Esophagus (tissue), 2 donors: ENCODE data around the gene CYB5D1. TPM values are rescaled to one million over a fixed set of nuclear protein-coding genes. Genes with fewer than 3 reads are reported as not detected.

Experiments
- H3K27ac ChIP-seq, 2 donors: one replicate each; pipeline ENCODE4 v1.5.1; 2013; ENCODE audit warnings: low read depth in 2 of 2, mild to moderate bottlenecking in 2 of 2, inconsistent platforms in 1 of 2, low read length in 1 of 2, moderate library complexity in 1 of 2
- H3K27me3 ChIP-seq, 2 donors: one replicate each; pipeline ENCODE4 v1.6.1; 2013; ENCODE audit warnings: low read length in 2 of 2, control low read depth in 1 of 2, mild to moderate bottlenecking in 1 of 2; ENCODE audit not compliant: insufficient read depth in 2 of 2, control insufficient read depth in 1 of 2
- H3K36me3 ChIP-seq, 2 donors: one replicate each; pipeline ENCODE4 v1.6.1; 2013; ENCODE audit warnings: low read length in 1 of 2; ENCODE audit not compliant: control insufficient read depth in 2 of 2, insufficient read depth in 2 of 2
- H3K4me1 ChIP-seq, 2 donors: one replicate each; pipeline ENCODE4 v1.6.1; 2013; ENCODE audit warnings: low read length in 1 of 2; ENCODE audit not compliant: control insufficient read depth in 2 of 2, insufficient read depth in 2 of 2
- H3K4me3 ChIP-seq, 2 donors: one replicate each; pipeline ENCODE4 v1.5.1; 2013; ENCODE audit warnings: low read length in 2 of 2, mild to moderate bottlenecking in 2 of 2, low read depth in 1 of 2, moderate library complexity in 1 of 2
- H3K9me3 ChIP-seq, 2 donors: one replicate each; pipeline ENCODE4 v1.6.1; 2013; ENCODE audit warnings: mild to moderate bottlenecking in 2 of 2, low read depth in 1 of 2, low read length in 1 of 2, moderate library complexity in 1 of 2; ENCODE audit not compliant: control insufficient read depth in 2 of 2, insufficient read depth in 1 of 2
- WGBS, 2 donors: extraction: QIAGEN DNeasy Blood & Tissue Kit; methylation state at CpG; one replicate each; pipeline ENCODE4 v1.1.7; 2013; 5-methylcytosine and 5-hydroxymethylcytosine counted together
- polyA plus RNA-seq, 2 donors: library from polyadenylated mRNA; stranded (reverse); fragments of 200-250 nt; gene quantifications; one replicate each; pipeline ENCODE4 v1.2.3, GENCODE V29; 2013
- donor health status: healthy with polysubstance abuse.
- donor health status: Bipolar disorder and iron deficiency.

Gene CYB5D1
- polyA plus RNA-seq, 2 donors, result 4.7 to 6.3 TPM

- H3K4me1 ChIP-seq, result no peaks in the 10 kb centered on the region
- H3K4me3 ChIP-seq, result no peak overlapping the region
- no peaks in the 10 kb centered on the region for H3K36me3 ChIP-seq
- H3K27me3 ChIP-seq, result no peaks in the 10 kb centered on the region
- no peak overlapping the region for H3K27ac ChIP-seq
- WGBS, 2 donors, result 72 to 78% methylated on average over 4 of the region's 4 CpGs
- H3K9me3 ChIP-seq, result no peaks in the 10 kb centered on the region
Measured at GRCh38 chr17:7873051-7873450, 15.2 kb downstream of the CYB5D1 start.

- no peaks in the 10 kb centered on the region for H3K27me3 ChIP-seq
- H3K4me1 ChIP-seq, result no peaks in the 10 kb centered on the region
- 85 to 94% methylated on average over 2 of the region's 2 CpGs for WGBS, 2 donors
- no peak overlapping the region for H3K4me3 ChIP-seq
- no peaks in the 10 kb centered on the region for H3K36me3 ChIP-seq
- no peak overlapping the region for H3K27ac ChIP-seq
- H3K9me3 ChIP-seq, result no peaks in the 10 kb centered on the region
Measured at GRCh38 chr17:7875804-7876370, 18.1 kb downstream of the CYB5D1 start.

DNA sequence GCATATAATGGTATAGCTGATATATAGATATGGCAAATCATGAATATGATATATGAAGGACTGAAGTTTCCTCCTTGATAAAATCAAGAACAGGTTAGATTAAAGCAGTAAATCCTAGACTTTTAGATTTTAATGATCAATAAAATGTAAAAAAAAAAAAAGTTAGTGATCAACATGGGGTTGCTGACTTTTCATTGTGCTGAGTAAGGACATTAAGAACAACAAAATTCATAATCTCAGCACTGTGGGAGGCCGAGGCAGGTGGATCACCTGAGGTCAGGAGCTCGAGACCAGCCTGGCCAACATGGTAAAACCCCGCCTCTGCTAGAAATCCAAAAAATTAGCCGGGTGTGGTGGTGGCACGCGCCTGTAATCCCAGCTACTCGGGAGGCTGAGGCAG, 20.4 kb downstream of the CYB5D1 start:
- H3K4me3 ChIP-seq, result no peak overlapping the region
- peaks cover 2 to 4% of the 10 kb centered on the region in 2 donors for H3K4me1 ChIP-seq
- 91 to 92% methylated on average over 7 of the region's 7 CpGs for WGBS, 2 donors
- H3K27me3 ChIP-seq, result no peaks in the 10 kb centered on the region
- peaks cover 0 to 2% of the 10 kb centered on the region in 2 donors for H3K36me3 ChIP-seq
- no peak overlapping the region for H3K27ac ChIP-seq
- no peaks in the 10 kb centered on the region for H3K9me3 ChIP-seq

DNA sequence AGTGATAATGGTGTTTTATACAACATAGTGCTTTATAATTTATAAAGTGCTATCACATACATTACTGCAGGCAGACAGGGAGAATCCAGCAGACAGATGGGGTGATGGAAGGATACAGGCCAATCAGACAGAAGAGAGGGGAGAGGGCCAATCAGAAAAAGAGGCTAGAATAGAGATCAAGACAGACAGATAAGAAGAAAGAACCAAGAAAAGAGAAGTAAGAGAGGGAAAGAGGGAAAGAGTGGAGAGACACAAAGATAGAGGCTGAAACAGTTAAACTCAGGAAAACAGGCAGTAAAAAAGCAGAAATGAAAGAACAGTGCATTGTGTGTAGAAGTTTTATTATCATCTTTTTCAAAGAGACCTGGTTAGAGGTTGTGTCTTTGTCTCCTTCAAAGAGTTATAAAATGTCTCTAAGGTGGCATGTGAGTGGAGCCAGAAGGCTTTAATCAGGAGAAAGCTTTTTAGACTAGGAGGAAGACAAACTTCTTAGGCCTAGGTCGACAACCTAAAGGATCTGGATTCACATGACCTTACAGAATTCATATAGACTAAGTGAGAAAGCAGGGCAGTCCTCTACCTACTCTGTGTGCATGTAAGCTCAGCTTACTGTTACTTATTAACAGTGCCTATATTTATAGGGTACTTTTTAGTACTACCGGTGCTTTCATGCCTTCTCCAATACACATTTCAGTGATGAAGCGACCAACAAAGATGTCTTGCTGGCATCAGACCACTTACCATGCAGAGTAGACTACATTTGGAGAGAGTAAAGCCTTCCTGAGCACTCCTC, 22.5 kb downstream of the CYB5D1 start:
- Histone ChIP-seq H3K36me3 (peaks cover 0 to 2% of the 10 kb centered on the region in 2 donors), H3K4me3 (no peak overlapping the region), H3K27ac (no peak overlapping the region), H3K9me3 (no peaks in the 10 kb centered on the region), H3K4me1 (peaks cover 2 to 4% of the 10 kb centered on the region in 2 donors), H3K27me3 (no peaks in the 10 kb centered on the region)
- WGBS, 2 donors, result 60 to 85% methylated on average over 3 of the region's 3 CpGs

- 47 to 48% methylated on average over 7 of the region's 7 CpGs for WGBS, 2 donors
- Histone ChIP-seq H3K9me3 (no peaks in the 10 kb centered on the region), H3K4me3 (no peak overlapping the region), H3K27me3 (no peaks in the 10 kb centered on the region), H3K27ac (peak overlapping the region in 1 of 2 donors; percentile 61), H3K4me1 (peaks cover 2 to 4% of the 10 kb centered on the region in 2 donors), H3K36me3 (peaks cover 0 to 2% of the 10 kb centered on the region in 2 donors)
Measured at GRCh38 chr17:7881276-7882054, 23.7 kb downstream of the CYB5D1 start.

DNA sequence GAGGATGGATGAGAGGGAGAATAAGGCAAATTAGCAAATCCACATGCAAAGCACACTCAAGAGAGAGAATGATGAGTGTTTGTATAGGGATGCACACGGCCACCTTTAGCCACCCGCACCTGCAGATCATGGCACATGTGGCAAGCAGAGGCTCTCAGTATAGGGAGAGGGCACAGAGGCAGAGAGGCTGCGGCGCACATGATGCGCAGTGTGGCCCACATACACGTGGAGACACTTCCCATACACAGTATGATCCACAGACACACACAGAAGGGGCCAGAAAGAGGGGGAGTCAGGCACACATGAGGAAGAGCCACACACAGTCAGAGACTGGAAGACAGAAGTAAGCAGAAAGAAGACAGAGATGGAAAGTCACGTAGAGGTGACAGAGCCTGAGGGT, 24.3 kb downstream of the CYB5D1 start:
- Histone ChIP-seq H3K36me3 (peaks cover 0 to 2% of the 10 kb centered on the region in 2 donors), H3K4me1 (peaks cover 2 to 4% of the 10 kb centered on the region in 2 donors), H3K27me3 (no peaks in the 10 kb centered on the region), H3K9me3 (no peaks in the 10 kb centered on the region), H3K27ac (peak overlapping the region in 1 of 2 donors; percentile 24), H3K4me3 (no peak overlapping the region)
- WGBS, 2 donors, result 59 to 68% methylated on average over 7 of the region's 7 CpGs

- Histone ChIP-seq H3K4me1 (peaks cover 2 to 4% of the 10 kb centered on the region in 2 donors), H3K4me3 (no peak overlapping the region)
Measured at GRCh38 chr17:7882629-7883028, 24.8 kb downstream of the CYB5D1 start.

DNA sequence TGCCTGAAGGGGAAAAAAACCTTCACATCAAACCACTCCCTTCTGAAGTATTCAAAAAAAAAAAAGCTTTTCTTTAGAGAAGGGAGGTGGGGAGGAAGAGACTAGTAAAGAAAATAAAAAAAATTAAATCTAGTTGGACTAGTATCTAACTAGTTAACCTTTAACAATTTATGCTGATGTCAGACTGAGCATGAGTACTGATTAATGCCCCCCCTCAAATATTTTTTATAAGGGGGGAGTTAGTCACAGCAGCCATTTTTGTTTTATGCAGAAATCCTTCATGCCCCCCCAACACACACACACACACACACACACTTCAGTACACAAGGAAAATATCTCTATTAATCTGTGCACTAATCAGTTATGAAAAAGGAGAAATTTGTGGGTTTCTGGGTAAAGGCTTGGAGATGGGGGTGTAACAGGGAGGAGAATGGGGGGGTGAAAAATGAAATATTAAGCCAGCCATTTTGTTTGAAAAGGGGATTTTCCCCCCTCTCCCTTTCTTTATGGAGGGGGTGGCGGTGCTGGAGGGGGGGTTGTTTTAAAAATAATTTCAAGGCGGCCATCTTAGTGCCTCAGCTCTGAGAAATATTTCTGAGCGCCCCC, 26.1 kb downstream of the CYB5D1 start:
- no peaks in the 10 kb centered on the region for H3K9me3 ChIP-seq
- 0% methylated on average over 3 of the region's 3 CpGs for WGBS, 2 donors
- peak overlapping the region in 1 of 2 donors; percentile 0 for H3K27ac ChIP-seq
- peaks cover 0 to 2% of the 10 kb centered on the region in 2 donors for H3K36me3 ChIP-seq
- no peaks in the 10 kb centered on the region for H3K27me3 ChIP-seq
- H3K4me3 ChIP-seq, result no peak overlapping the region
- H3K4me1 ChIP-seq, result peaks cover 5 to 8% of the 10 kb centered on the region in 2 donors

More at GRCh38 chr17:7882629-7883028, 24.8 kb downstream of the CYB5D1 start:
- Histone ChIP-seq H3K27ac (peak overlapping the region in 1 of 2 donors; percentile 8), H3K36me3 (peaks cover 0 to 2% of the 10 kb centered on the region in 2 donors), H3K27me3 (no peaks in the 10 kb centered on the region), H3K9me3 (no peaks in the 10 kb centered on the region)
- WGBS, 2 donors, result 79 to 89% methylated on average over 3 of the region's 3 CpGs
